Activated T-helper 2 cell treated with anti-CD3 and anti-CD28 coated beads, Interferon-gamma antibody, Interleukin-2, Interleukin-4, amounts not matched to agents 10 μg/mL and 5 μg/mL and 100 μg/mL, durations not matched to agents 14 hours and 24 hours and 36 hours (primary cell): ENCODE measurements around the gene DTNB. TPM values are rescaled to one million over a fixed set of nuclear protein-coding genes. Genes with fewer than 3 reads are reported as not detected.

Source experiments
- DNase-seq: peaks from one replicate; pipeline ENCODE4 v3.0.0; 2021; ENCODE audit warnings: low spot score
- H3K27ac Mint-ChIP-seq: one replicate; pipeline ENCODE4 v1.8.0; 2021; ENCODE audit warnings: mixed read lengths
- H3K27me3 Mint-ChIP-seq: one replicate; pipeline ENCODE4 v1.8.0; 2021; ENCODE audit warnings: low read depth, mixed read lengths
- H3K36me3 Mint-ChIP-seq: one replicate; pipeline ENCODE4 v1.8.0; 2021; ENCODE audit warnings: low read depth, mixed read lengths
- H3K4me1 Mint-ChIP-seq: one replicate; pipeline ENCODE4 v1.8.0; 2021; ENCODE audit warnings: low read depth, mixed read lengths
- H3K4me3 Mint-ChIP-seq: one replicate; pipeline ENCODE4 v1.8.0; 2021; ENCODE audit warnings: low read depth, mild to moderate bottlenecking, moderate library complexity, mixed read lengths
- H3K9me3 Mint-ChIP-seq: one replicate; pipeline ENCODE4 v1.8.0; 2021; ENCODE audit warnings: mixed read lengths
- intact Hi-C: fragments of 100-400 bp; cut with micrococcal nuclease; formaldehyde crosslinking; loops from one replicate; pipeline ENCODE4 v1.15.1; 2023
- total RNA-seq: library from RNA; stranded (reverse); gene quantifications from 2 replicates; pipeline ENCODE4 v1.2.3, GENCODE V29; 2022

The DTNB gene
- total RNA-seq, 1 donor from 2014 or later = 33.9 TPM

DNA sequence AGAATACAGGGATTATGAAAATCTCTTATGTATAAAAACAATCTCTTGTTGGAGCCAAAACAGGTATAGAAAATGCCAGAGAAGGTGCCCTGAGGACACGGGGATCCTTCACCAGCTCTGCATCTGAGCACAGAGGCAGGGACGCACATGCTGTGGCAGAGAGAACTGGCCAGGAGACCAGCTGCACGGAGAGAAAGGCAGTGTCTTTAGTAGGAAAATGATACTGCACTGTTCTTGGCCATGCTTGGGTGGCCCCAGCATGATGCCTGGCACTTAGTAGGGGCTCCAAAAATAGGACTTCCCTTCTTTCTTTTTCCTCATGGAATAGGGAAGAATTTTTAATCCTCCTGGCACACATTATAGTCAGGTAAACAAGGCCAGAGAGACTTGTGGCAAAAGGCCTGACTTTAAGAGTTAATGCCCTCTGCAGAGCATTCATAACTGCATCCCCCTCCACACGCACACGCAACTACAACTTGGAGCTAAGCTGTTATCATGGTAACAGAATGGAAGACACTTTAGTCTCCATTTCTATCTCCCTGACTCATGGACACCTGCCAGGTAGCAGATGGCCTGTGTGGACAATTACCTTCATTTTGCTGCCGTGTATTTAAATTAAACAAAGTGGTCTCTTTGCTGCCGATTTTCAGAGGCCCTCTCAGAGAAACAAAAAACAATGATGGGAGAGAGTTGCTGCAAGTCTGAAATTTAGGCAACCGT lies 271.9 kb downstream of the DTNB start:
- intact Hi-C loops = no loop called here
- Mint-ChIP-seq H3K4me1 (peaks cover 32% of the 10 kb centered on the region), H3K36me3 (no peaks in the 10 kb centered on the region), H3K27me3 (no peaks in the 10 kb centered on the region), H3K27ac (no peak overlapping the region), H3K4me3 (no peak overlapping the region), H3K9me3 (no peaks in the 10 kb centered on the region)
- no peak for DNase-seq

- no peaks in the 10 kb centered on the region for H3K36me3 Mint-ChIP-seq
- peaks cover 32% of the 10 kb centered on the region for H3K4me1 Mint-ChIP-seq
- no peak overlapping the region for H3K4me3 Mint-ChIP-seq
- intact Hi-C loops = no loop called here
- no peaks in the 10 kb centered on the region for H3K27me3 Mint-ChIP-seq
- H3K9me3 Mint-ChIP-seq = no peaks in the 10 kb centered on the region
- DNase-seq = no peak
- no peak overlapping the region for H3K27ac Mint-ChIP-seq
Measured at GRCh38 chr2:25400576-25401216, 272.7 kb downstream of the DTNB start.

DNA sequence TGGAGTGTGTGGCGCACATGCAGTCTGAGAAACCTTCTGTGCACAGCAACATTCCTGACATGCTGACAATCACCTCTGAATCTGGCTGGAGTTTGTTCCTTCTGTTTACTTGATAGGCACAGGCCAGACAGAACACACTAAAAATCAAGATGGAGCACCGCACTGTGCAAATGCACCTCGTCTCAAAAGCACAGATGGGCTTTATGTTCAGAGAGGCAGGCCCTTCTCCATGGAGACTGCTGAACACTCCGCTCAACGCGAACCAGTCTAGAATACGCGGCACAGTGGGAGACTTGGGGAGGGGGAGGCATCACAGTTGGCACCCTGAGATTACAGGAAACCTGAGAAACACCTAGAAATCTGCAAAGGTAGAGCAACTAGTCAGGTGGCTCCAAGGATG lies 273.2 kb downstream of the DTNB start:
- Mint-ChIP-seq H3K27ac (no peak overlapping the region), H3K27me3 (no peaks in the 10 kb centered on the region), H3K4me1 (peaks cover 32% of the 10 kb centered on the region), H3K4me3 (no peak overlapping the region), H3K9me3 (no peaks in the 10 kb centered on the region), H3K36me3 (no peaks in the 10 kb centered on the region)
- intact Hi-C loops = no loop called here
- DNase-seq = no peak

- intact Hi-C loops = no loop called here
- Mint-ChIP-seq H3K27ac (no peak overlapping the region), H3K27me3 (no peaks in the 10 kb centered on the region), H3K4me3 (no peak overlapping the region), H3K9me3 (no peaks in the 10 kb centered on the region), H3K4me1 (peaks cover 34% of the 10 kb centered on the region), H3K36me3 (peaks cover 5% of the 10 kb centered on the region)
- DNase-seq = no peak
Measured at GRCh38 chr2:25398534-25398933, 274.8 kb downstream of the DTNB start.

DNA sequence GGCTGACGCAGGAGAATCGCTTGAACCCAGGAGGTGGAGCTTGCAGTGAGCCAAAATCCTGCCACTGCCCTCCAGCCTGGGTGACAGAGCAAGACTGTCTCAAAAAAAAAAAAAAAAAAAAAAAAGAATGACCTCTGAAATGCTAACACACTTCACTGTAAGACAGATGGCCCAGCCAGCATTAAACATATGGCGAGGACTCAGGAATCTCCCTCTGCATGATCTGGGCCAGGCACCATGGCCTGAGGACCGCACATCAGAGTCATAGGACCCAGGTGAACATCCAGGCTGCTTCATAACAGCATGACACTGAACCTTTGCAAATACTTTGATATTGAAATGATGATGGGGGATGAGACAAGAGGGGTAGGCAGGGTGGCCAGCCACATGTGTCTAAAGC lies 275.6 kb downstream of the DTNB start:
- H3K4me3 Mint-ChIP-seq = no peak overlapping the region
- no peaks in the 10 kb centered on the region for H3K27me3 Mint-ChIP-seq
- DNase-seq = no peak
- peaks cover 29% of the 10 kb centered on the region for H3K4me1 Mint-ChIP-seq
- intact Hi-C loops = no loop called here
- no peaks in the 10 kb centered on the region for H3K9me3 Mint-ChIP-seq
- H3K27ac Mint-ChIP-seq = no peak overlapping the region
- peaks cover 5% of the 10 kb centered on the region for H3K36me3 Mint-ChIP-seq

DNA sequence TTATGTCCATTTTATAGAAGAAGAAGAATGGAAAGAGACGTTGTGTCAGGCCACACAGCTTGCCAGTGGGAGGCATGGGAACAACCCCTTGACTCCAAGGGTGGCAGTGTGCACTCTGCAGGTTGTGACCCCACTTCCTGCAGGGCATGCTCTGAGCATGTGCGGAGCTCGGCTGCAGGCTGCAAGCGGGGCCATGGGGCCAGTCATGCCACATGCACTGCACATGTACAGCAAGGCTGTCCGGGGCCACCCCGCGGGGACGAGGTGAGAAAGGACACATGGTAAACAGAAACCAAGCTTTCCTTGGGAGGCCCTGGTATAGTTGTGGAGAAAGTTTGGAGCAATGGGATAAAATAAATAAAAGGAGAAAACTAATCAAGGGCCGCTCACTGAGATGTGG lies 284.2 kb downstream of the DTNB start:
- Mint-ChIP-seq H3K36me3 (peaks cover 29% of the 10 kb centered on the region), H3K9me3 (peaks cover 6% of the 10 kb centered on the region), H3K27ac (no peak overlapping the region), H3K27me3 (no peaks in the 10 kb centered on the region), H3K4me3 (no peak overlapping the region), H3K4me1 (peaks cover 31% of the 10 kb centered on the region)
- DNase-seq = no peak
- intact Hi-C loops = no loop called here

DNA sequence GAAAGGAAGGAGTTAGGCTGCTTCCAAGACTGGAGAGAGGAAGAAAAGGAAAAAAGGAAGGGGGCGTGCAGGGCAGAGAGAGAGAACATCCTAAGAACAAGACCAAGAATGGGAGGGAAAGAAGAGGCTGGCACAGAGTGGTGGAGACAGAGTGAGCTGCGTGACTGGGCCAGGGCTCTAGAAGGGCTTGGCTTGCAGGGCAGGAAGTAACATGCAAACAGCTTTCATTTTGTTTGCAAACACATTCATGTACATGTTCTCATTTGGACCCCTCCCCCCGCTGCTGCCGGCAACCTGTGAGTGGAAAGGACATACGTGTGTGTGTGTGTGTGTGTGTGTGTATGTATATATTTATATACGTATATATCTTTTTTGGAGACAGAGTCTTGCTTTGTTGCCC lies 284.9 kb downstream of the DTNB start:
- no peaks in the 10 kb centered on the region for H3K27me3 Mint-ChIP-seq
- H3K36me3 Mint-ChIP-seq = peaks cover 26% of the 10 kb centered on the region
- H3K4me1 Mint-ChIP-seq = peaks cover 26% of the 10 kb centered on the region
- intact Hi-C loops = no loop called here
- peak overlapping the region; percentile 54 for H3K27ac Mint-ChIP-seq
- peak overlapping the region; percentile 17 for H3K4me3 Mint-ChIP-seq
- peaks cover 6% of the 10 kb centered on the region for H3K9me3 Mint-ChIP-seq
- peak; percentile 41 for DNase-seq

DNA sequence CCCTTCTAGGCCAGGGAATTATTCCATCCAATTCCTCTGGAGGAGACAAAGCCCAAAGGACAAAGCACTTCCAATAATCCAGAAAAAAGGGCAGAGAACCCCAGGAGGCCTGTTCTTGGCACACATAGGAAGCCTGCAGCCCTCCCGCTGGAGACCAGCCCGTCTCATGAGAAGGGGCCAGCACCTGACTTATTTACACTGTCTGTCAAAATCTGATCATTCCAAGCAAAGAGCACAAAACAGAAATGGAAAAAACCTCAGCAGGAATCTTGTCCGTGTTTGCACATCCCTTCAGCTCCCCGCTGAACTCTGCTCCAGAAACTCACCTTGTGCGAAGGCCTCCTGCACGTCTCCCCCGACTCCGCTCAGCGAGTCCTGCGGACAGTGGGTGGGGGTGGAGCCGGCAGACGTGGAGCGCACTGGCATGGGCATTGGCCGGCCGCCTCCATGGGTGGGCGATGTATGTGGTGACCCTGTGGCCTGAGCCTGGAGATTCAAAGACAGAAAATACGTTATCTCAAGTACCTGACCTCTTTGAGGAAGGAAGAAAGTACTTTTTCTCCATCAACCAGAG lies 285.4 kb downstream of the DTNB start:
- Mint-ChIP-seq H3K4me1 (peaks cover 24% of the 10 kb centered on the region), H3K27ac (peak overlapping the region; percentile 54), H3K9me3 (peaks cover 6% of the 10 kb centered on the region), H3K27me3 (no peaks in the 10 kb centered on the region), H3K36me3 (peaks cover 26% of the 10 kb centered on the region), H3K4me3 (peak overlapping the region; percentile 17)
- DNase-seq = no peak
- intact Hi-C loops = no loop called here

- H3K27me3 Mint-ChIP-seq = no peaks in the 10 kb centered on the region
- H3K27ac Mint-ChIP-seq = no peak overlapping the region
- DNase-seq = no peak
- peaks cover 26% of the 10 kb centered on the region for H3K36me3 Mint-ChIP-seq
- H3K9me3 Mint-ChIP-seq = peaks cover 6% of the 10 kb centered on the region
- H3K4me1 Mint-ChIP-seq = peaks cover 24% of the 10 kb centered on the region
- H3K4me3 Mint-ChIP-seq = no peak overlapping the region
- intact Hi-C loops = no loop called here
Measured at GRCh38 chr2:25386971-25387875, 286.2 kb downstream of the DTNB start.

DNA sequence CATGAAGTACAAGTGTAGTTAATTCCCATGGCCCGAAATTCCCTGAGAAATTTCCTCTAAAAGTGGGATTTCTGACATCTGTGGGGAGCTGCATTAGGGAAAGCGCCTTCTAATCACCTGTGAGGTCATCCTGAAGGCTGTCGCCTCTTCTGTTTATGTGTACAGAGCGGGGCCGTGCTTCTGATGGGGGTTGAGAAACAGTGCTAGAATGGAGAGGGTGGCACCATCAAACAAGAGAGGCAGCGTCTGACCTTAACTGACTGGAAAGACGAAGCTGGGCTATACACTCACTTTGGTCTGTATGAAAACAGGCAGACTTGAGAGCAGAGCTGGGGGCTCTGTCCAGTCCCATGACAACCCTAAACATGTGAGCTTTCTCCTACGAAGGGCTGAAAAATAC lies 287.5 kb downstream of the DTNB start:
- Mint-ChIP-seq H3K9me3 (no peaks in the 10 kb centered on the region), H3K4me3 (no peak overlapping the region), H3K36me3 (peaks cover 22% of the 10 kb centered on the region), H3K27ac (no peak overlapping the region), H3K27me3 (no peaks in the 10 kb centered on the region), H3K4me1 (peaks cover 23% of the 10 kb centered on the region)
- intact Hi-C loops = no loop called here
- DNase-seq = no peak

DNA sequence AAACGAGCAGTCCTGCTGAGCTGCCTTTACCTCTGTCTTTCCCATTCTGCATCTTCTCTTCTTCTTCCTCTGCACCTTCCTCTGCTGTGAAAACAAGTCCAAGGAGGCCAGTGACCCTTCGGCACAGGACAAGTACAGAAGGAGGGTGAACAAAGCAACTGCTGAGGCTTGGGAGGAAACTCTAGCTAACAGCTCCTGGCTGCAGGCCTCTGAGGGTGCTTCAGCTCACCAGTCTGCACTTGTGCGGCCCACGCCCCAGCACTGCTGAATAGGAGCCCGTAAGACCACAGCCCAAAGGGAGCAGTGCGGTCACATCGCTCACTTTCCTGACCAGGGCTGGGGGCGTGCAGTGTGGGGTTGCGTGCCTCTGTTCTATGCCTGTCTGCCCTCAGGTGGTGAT lies 289.6 kb downstream of the DTNB start:
- no peak for DNase-seq
- peaks cover 27% of the 10 kb centered on the region for H3K4me1 Mint-ChIP-seq
- no peaks in the 10 kb centered on the region for H3K9me3 Mint-ChIP-seq
- no peak overlapping the region for H3K27ac Mint-ChIP-seq
- no peak overlapping the region for H3K4me3 Mint-ChIP-seq
- no peaks in the 10 kb centered on the region for H3K27me3 Mint-ChIP-seq
- peaks cover 11% of the 10 kb centered on the region for H3K36me3 Mint-ChIP-seq
- intact Hi-C loops = no loop called here

- Mint-ChIP-seq H3K36me3 (peaks cover 8% of the 10 kb centered on the region), H3K4me3 (no peak overlapping the region)
- intact Hi-C loops = no loop called here
Measured at GRCh38 chr2:25381502-25381901, 291.9 kb downstream of the DTNB start.

More at GRCh38 chr2:25381502-25381901, 291.9 kb downstream of the DTNB start:
- Mint-ChIP-seq H3K9me3 (no peaks in the 10 kb centered on the region), H3K4me1 (peaks cover 29% of the 10 kb centered on the region), H3K27me3 (no peaks in the 10 kb centered on the region), H3K27ac (no peak overlapping the region)
- DNase-seq = no peak
